Ovary (tissue), 9 donors: ENCODE measurements around the gene UBL5. TPM values are rescaled to one million over a fixed set of nuclear protein-coding genes. Genes with fewer than 3 reads are reported as not detected.

Experiments
- DNase-seq, 5 donors: peaks; one replicate each; pipeline ENCODE4 v3.0.0-alpha.2; 2019 to 2020
- H3K27ac ChIP-seq, 2 donors: fragments of 200-600 bp; one replicate each; pipeline versions ENCODE4 v1.5.1 to v1.8.0; 2019 to 2022
- H3K27me3 ChIP-seq: fragments of 200-600 bp; one replicate; pipeline ENCODE4 v1.8.0; 2022
- H3K36me3 ChIP-seq: fragments of 200-600 bp; sonication (generic); one replicate; pipeline ENCODE4 v1.5.1; 2019
- H3K4me1 ChIP-seq: one replicate; pipeline ENCODE4 v1.8.1; 2013; ENCODE audit warnings: mild to moderate bottlenecking, moderate library complexity; ENCODE audit not compliant: insufficient read depth
- H3K4me3 ChIP-seq: fragments of 200-600 bp; sonication (generic); one replicate; pipeline ENCODE4 v1.5.1; 2017
- H3K9me3 ChIP-seq, 2 donors: fragments of 200-600 bp in 1 of 2; sonication (generic) in 1 of 2; one replicate each; pipeline versions ENCODE4 v1.5.1 to v1.8.1; 2013 to 2019; ENCODE audit warnings: mild to moderate bottlenecking in 1 of 2, moderate library complexity in 1 of 2
- EP300 ChIP-seq: sonication (generic); formaldehyde crosslinking; IDR thresholded peaks from one replicate; pipeline ENCODE4 v1.6.1; 2017; ENCODE audit warnings: antibody characterized with exemption
- POLR2A ChIP-seq: fragments of 450-650 bp; IDR thresholded peaks from one replicate; pipeline ENCODE4 v1.6.1; 2017; ENCODE audit warnings: antibody characterized with exemption, mild to moderate bottlenecking, moderate library complexity
- WGBS, 3 donors: extraction: QIAGEN DNeasy Blood & Tissue Kit in 1 of 3; methylation state at CpG; one replicate each; pipeline versions ENCODE4 v1.1.5 to v1.1.7; 2013 to 2017; 5-methylcytosine and 5-hydroxymethylcytosine counted together
- intact Hi-C, 4 donors: fragments of 100-400 bp; cut with DNase I; formaldehyde crosslinking; loops; one replicate each; pipeline versions ENCODE4 v1.11.0 to v1.15.1; 2022 to 2023
- polyA plus RNA-seq, 2 donors: library from polyadenylated mRNA; stranded (reverse); fragments of 200-250 nt in 1 of 2; fragments of 350-450 nt in 1 of 2; fragmentation: Illumina TruSeq in 1 of 2; extraction: RNeasy Lipid Tissue Mini Kit (QIAGEN cat#74804) in 1 of 2; gene quantifications; one replicate each; pipeline ENCODE4 v1.2.3, GENCODE V29; 2013 to 2014
- total RNA-seq, 7 donors: library from RNA; depleted of rRNA in 2 of 7; stranded (reverse); fragments of >200 nt in 2 of 7; fragmentation: NEBNext Ultra II Directional in 3 of 7; extraction: Animal tissue kit (Norgen Biotek cat#: 25700) in 3 of 7; gene quantifications; one replicate each; pipeline versions ENCODE4 v1.1.0 to v1.2.4, GENCODE V29; 2016 to 2023
- TF ChIP-seq, protein P1 (sequence below), 3 donors: fragments of 450-650 bp in 2 of 3; fragments of 200-600 bp in 1 of 3; IDR thresholded peaks; one replicate each; pipeline versions ENCODE4 v1.5.1 to v1.8.0; 2016 to 2022; ENCODE audit warnings: antibody characterized with exemption in 3 of 3, mild to moderate bottlenecking in 1 of 3
- donor health status: DM: no; HTN: no; CAD: no; lungs with moderate emphysema.
- donor health status: DM: no; HTN: no; CAD: no.
- donor health status: Bipolar disorder and iron deficiency.
- donor health status: DM: yes; HTN: yes; CAD: no.
- donor health status: DM: no; HTN: no; CAD: no.
- donor health status: DM: yes; HTN: yes; CAD: no.

Gene UBL5
- total and polyA plus RNA-seq, 9 donors, result 217 to 492 (median 265) TPM

DNA sequence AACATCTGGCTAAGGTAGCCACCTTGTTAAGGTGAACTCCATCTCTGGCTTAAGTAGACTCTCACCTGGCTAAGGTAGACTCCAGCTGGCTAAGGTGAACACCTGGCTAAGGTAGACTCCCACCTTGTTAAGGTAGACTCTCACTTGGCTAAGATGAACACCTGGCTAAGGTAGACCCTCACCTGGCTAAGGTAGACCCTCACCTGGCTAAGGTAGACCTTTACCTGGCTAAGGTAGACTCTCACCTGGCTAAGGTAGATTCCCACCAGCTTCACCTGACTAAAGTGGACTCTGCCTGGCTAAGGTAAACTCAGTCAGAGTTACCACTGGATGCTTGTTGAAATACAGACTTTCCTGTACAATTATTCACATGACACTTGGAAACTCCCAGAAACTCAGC is 31.0 kb downstream of the UBL5 start:
- H3K36me3 ChIP-seq, result no peaks in the 10 kb centered on the region
- no peak overlapping the region for H3K4me3 ChIP-seq
- no peaks in the 10 kb centered on the region for H3K27me3 ChIP-seq
- H3K4me1 ChIP-seq, result no peaks in the 10 kb centered on the region
- no peak for TF ChIP-seq POLR2A
- TF ChIP-seq, protein P1, sequence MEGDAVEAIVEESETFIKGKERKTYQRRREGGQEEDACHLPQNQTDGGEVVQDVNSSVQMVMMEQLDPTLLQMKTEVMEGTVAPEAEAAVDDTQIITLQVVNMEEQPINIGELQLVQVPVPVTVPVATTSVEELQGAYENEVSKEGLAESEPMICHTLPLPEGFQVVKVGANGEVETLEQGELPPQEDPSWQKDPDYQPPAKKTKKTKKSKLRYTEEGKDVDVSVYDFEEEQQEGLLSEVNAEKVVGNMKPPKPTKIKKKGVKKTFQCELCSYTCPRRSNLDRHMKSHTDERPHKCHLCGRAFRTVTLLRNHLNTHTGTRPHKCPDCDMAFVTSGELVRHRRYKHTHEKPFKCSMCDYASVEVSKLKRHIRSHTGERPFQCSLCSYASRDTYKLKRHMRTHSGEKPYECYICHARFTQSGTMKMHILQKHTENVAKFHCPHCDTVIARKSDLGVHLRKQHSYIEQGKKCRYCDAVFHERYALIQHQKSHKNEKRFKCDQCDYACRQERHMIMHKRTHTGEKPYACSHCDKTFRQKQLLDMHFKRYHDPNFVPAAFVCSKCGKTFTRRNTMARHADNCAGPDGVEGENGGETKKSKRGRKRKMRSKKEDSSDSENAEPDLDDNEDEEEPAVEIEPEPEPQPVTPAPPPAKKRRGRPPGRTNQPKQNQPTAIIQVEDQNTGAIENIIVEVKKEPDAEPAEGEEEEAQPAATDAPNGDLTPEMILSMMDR (IDR thresholded peaks at IDR 0.05), result no peak
- no peak for TF ChIP-seq EP300
- no peak for DNase-seq
- intact Hi-C loops, result no loop called here
- H3K9me3 ChIP-seq, result no peaks in the 10 kb centered on the region
- no peak overlapping the region for H3K27ac ChIP-seq

GRCh38 chr19:9860407-9860806 is 32.7 kb downstream of the UBL5 start:
- WGBS, 3 donors, result 85 to 91% (median 89%) methylated on average over 8 of the region's 8 CpGs
- intact Hi-C loops, result no loop called here
- TF ChIP-seq POLR2A (no peak), EP300 (no peak)
- TF ChIP-seq, protein P1 (IDR thresholded peaks at IDR 0.05), result no peak
- Histone ChIP-seq H3K9me3 (no peaks in the 10 kb centered on the region), H3K4me3 (no peak overlapping the region), H3K4me1 (no peaks in the 10 kb centered on the region), H3K27me3 (no peaks in the 10 kb centered on the region), H3K36me3 (no peaks in the 10 kb centered on the region), H3K27ac (no peak overlapping the region)
- no peak for DNase-seq

- intact Hi-C loops, result no loop called here
- Histone ChIP-seq H3K27ac (no peak overlapping the region), H3K27me3 (no peaks in the 10 kb centered on the region), H3K36me3 (no peaks in the 10 kb centered on the region), H3K4me1 (no peaks in the 10 kb centered on the region), H3K4me3 (no peak overlapping the region), H3K9me3 (no peaks in the 10 kb centered on the region)
- TF ChIP-seq EP300, result no peak
- TF ChIP-seq, protein P1 (IDR thresholded peaks at IDR 0.05), result no peak
- no peak for TF ChIP-seq POLR2A
- no peak for DNase-seq
- WGBS, 3 donors, result 77 to 95% (median 91%) methylated on average over 1 of the region's 1 CpG
These were observed 33.8 kb downstream of the UBL5 start for GRCh38 chr19:9861503-9861902.

- Histone ChIP-seq H3K36me3 (no peaks in the 10 kb centered on the region), H3K9me3 (no peaks in the 10 kb centered on the region), H3K27ac (no peak overlapping the region), H3K4me3 (no peak overlapping the region), H3K4me1 (no peaks in the 10 kb centered on the region), H3K27me3 (no peaks in the 10 kb centered on the region)
- no peak for TF ChIP-seq POLR2A
- TF ChIP-seq, protein P1 (IDR thresholded peaks at IDR 0.05), result no peak
- TF ChIP-seq EP300, result no peak
- DNase-seq, result no peak
- intact Hi-C loops, result no loop called here
- 71 to 84% (median 84%) methylated on average over 4 of the region's 4 CpGs for WGBS, 3 donors
These were observed 35.2 kb downstream of the UBL5 start for GRCh38 chr19:9862938-9863337.

GRCh38 chr19:9863759-9864158 is 36.0 kb downstream of the UBL5 start:
- Histone ChIP-seq H3K36me3 (no peaks in the 10 kb centered on the region), H3K9me3 (no peaks in the 10 kb centered on the region), H3K27me3 (no peaks in the 10 kb centered on the region), H3K4me3 (no peak overlapping the region), H3K4me1 (no peaks in the 10 kb centered on the region), H3K27ac (no peak overlapping the region)
- TF ChIP-seq EP300 (no peak), POLR2A (no peak)
- intact Hi-C loops, result no loop called here
- 71 to 81% (median 73%) methylated on average over 5 of the region's 5 CpGs for WGBS, 3 donors
- no peak for DNase-seq
